Astrocyte (in vitro differentiated cells and primary cell): ENCODE results near the gene ZNF83.
"Not testable (repeated sequence)": the region's sequence is repeated elsewhere in the genome, so short reads cannot be mapped to it uniquely, and the experiment has no call there.

Experiments used
- EZH2 ChIP-seq: IDR thresholded peaks from 2 replicates; pipeline ENCODE4 v1.6.1; 2012; ENCODE audit warnings: mild to moderate bottlenecking, low read length, inconsistent platforms; ENCODE audit not compliant: insufficient read depth
- TF ChIP-seq, protein P1 (sequence below): IDR thresholded peaks from 2 replicates; pipeline ENCODE4 v1.5.1; 2011; ENCODE audit warnings: low read depth, mild to moderate bottlenecking, inconsistent platforms, low read length, moderate library complexity; ENCODE audit not compliant: insufficient read depth

DNA sequence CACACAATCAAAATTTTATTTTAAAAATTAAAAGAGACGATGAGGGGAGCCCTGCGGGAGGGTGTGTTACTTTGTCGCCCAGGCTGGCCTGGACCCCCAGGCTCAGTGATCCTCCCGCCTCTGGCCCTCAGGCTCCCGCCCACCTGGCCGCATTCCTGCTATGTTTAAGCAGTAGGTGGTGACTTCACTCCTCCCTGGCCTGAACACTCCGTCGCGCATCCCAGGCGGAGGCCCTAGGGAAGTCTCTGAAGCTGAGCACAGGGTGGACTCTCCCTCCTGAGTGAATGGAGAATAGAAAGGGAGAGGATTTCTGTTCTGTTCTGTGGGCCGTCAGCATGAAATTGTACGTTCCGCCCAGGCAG, 68.5 kb downstream of the ZNF83 start:
- TF ChIP-seq, protein P1, sequence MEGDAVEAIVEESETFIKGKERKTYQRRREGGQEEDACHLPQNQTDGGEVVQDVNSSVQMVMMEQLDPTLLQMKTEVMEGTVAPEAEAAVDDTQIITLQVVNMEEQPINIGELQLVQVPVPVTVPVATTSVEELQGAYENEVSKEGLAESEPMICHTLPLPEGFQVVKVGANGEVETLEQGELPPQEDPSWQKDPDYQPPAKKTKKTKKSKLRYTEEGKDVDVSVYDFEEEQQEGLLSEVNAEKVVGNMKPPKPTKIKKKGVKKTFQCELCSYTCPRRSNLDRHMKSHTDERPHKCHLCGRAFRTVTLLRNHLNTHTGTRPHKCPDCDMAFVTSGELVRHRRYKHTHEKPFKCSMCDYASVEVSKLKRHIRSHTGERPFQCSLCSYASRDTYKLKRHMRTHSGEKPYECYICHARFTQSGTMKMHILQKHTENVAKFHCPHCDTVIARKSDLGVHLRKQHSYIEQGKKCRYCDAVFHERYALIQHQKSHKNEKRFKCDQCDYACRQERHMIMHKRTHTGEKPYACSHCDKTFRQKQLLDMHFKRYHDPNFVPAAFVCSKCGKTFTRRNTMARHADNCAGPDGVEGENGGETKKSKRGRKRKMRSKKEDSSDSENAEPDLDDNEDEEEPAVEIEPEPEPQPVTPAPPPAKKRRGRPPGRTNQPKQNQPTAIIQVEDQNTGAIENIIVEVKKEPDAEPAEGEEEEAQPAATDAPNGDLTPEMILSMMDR: not testable (repeated sequence)
- not testable (repeated sequence) for TF ChIP-seq EZH2
